Left ventricle myocardium inferior (tissue), 1 donor: ENCODE measurements around the gene PTGDS. TPM values are rescaled to one million over a fixed set of nuclear protein-coding genes. Genes with fewer than 3 reads are reported as not detected.

Experiments
- DNase-seq: peaks from one replicate; pipeline ENCODE4 v3.0.0-alpha.2; 2020
- H3K27ac ChIP-seq: fragments of 200-600 bp; replicated peaks from 2 replicates; pipeline ENCODE4 v1.8.0; 2021
- H3K27me3 ChIP-seq: fragments of 200-600 bp; 2 replicates; pipeline ENCODE4 v1.8.0; 2021; ENCODE audit warnings: low read depth
- H3K36me3 ChIP-seq: fragments of 200-600 bp; 2 replicates; pipeline ENCODE4 v1.8.0; 2021
- H3K4me1 ChIP-seq: fragments of 200-600 bp; 2 replicates; pipeline ENCODE4 v1.8.0; 2021
- H3K4me3 ChIP-seq: fragments of 200-600 bp; 2 replicates; pipeline ENCODE4 v1.8.0; 2021; ENCODE audit warnings: mild to moderate bottlenecking, moderate library complexity
- H3K9me3 ChIP-seq: fragments of 200-600 bp; replicated peaks from 2 replicates; pipeline ENCODE4 v1.8.0; 2021
- CTCF ChIP-seq: fragments of 200-600 bp; IDR thresholded peaks from 2 replicates; pipeline ENCODE4 v1.8.0; 2021; ENCODE audit warnings: antibody characterized with exemption, mild to moderate bottlenecking, borderline replicate concordance
- intact Hi-C: fragments of 100-400 bp; cut with micrococcal nuclease; formaldehyde crosslinking; loops from one replicate; pipeline ENCODE4 v1.11.0; 2022
- total RNA-seq: library from RNA; stranded (reverse); fragmentation: NEBNext Ultra II Directional; extraction: Animal tissue kit (Norgen Biotek cat#: 25700); gene quantifications from one replicate; pipeline ENCODE4 v1.2.1, GENCODE V29; 2021
- donor health status: DM: no; HTN: yes; CAD: no; lungs with severe emphysema.

The PTGDS gene
- total RNA-seq, 1 donor from 2014 or later, result 3,579 TPM

- peaks cover 46% of the 10 kb centered on the region for H3K36me3 ChIP-seq
- TF ChIP-seq CTCF, result no peak
- intact Hi-C loops, result no loop called here
- DNase-seq, result no peak
- no peaks in the 10 kb centered on the region for H3K9me3 ChIP-seq
- no peaks in the 10 kb centered on the region for H3K27me3 ChIP-seq
- peak overlapping the region; percentile 82 for H3K27ac ChIP-seq
- H3K4me1 ChIP-seq, result peaks cover 53% of the 10 kb centered on the region
- H3K4me3 ChIP-seq, result peak overlapping the region; percentile 36
These were observed 36.6 kb upstream of the PTGDS start for GRCh38 chr9:136940526-136941230.

GRCh38 chr9:136941231-136942111 is 35.8 kb upstream of the PTGDS start:
- H3K9me3 ChIP-seq, result no peaks in the 10 kb centered on the region
- no peak for TF ChIP-seq CTCF
- H3K27me3 ChIP-seq, result no peaks in the 10 kb centered on the region
- no peak overlapping the region for H3K4me3 ChIP-seq
- intact Hi-C loops, result no loop called here
- peaks cover 53% of the 10 kb centered on the region for H3K4me1 ChIP-seq
- peak; percentile 16 for DNase-seq
- peaks cover 46% of the 10 kb centered on the region for H3K36me3 ChIP-seq
- peak overlapping the region; percentile 82 for H3K27ac ChIP-seq

- Histone ChIP-seq H3K4me1 (peaks cover 59% of the 10 kb centered on the region), H3K27me3 (no peaks in the 10 kb centered on the region), H3K9me3 (no peaks in the 10 kb centered on the region), H3K4me3 (peak overlapping the region; percentile 78), H3K27ac (peak overlapping the region; percentile 98), H3K36me3 (peaks cover 46% of the 10 kb centered on the region)
- DNase-seq, result peak; percentile 22
- intact Hi-C loops, result no loop called here
- TF ChIP-seq CTCF, result no peak
These were observed 35.0 kb upstream of the PTGDS start for GRCh38 chr9:136942112-136942880.

GRCh38 chr9:136942881-136943230 is 34.4 kb upstream of the PTGDS start:
- H3K4me3 ChIP-seq, result peak overlapping the region; percentile 78
- H3K9me3 ChIP-seq, result no peaks in the 10 kb centered on the region
- peak overlapping the region; percentile 98 for H3K27ac ChIP-seq
- no peak for TF ChIP-seq CTCF
- intact Hi-C loops, result no loop called here
- no peak for DNase-seq
- H3K4me1 ChIP-seq, result peaks cover 65% of the 10 kb centered on the region
- H3K36me3 ChIP-seq, result peaks cover 46% of the 10 kb centered on the region
- H3K27me3 ChIP-seq, result no peaks in the 10 kb centered on the region
